Anterior cingulate cortex (tissue), 58 donors: ENCODE data around the gene CDIPT.
"Not testable (repeated sequence)": the region's sequence is repeated elsewhere in the genome, so short reads cannot be mapped to it uniquely, and the experiment has no call there.

Experiments
- DNase-seq, 58 donors: peaks; one replicate each; lab custom pipeline; 2025; lab: John Stamatoyannopoulos, UW

Gene CDIPT, protein sequence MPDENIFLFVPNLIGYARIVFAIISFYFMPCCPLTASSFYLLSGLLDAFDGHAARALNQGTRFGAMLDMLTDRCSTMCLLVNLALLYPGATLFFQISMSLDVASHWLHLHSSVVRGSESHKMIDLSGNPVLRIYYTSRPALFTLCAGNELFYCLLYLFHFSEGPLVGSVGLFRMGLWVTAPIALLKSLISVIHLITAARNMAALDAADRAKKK

DNA sequence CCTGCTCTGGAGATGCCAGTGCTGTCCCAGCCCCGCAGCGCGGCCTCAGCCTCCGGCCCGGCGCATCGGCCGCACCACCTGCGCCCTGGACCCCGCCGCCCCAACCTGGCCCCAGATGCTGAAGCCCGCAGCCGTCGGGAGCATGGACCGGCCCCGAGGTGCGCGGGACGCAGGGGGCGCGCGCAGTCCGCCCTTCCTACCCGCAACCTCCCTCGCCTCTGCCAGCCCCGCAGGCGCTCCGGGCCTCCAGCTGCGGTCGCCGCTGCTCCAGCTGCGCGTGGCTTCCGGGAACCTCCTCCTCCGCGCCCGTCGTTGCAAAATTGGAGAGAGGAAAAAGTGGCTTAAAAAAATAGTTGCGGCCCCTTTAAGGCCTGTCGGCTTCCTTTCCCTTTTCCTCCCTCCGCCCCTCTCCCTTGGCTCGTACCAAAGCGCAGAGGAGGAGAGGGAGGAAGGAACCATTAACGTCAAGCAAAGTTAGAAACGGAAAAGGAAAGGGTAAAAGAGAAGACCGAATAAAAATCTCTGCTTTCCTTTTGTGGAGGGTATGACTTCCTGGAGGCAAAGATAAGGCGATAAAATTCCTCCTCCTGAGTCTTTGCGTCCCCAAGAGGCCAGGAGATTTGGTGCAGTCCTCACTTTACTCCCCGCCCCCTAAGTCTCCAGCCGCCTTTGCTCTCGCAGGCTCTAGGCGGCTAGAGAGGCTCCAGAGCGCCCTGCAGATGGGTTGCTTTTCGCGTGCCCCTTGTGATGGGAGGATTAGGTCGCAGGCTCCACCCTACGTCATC lies at the start of gene CDIPT:
TSS of gene CDIPT (minus strand) at position 343 of the 785 bp plus-strand sequence. CDS start 369 bp downstream, outside the sequence.
- peak; percentile 35 to 97 (median 91) for DNase-seq

DNA sequence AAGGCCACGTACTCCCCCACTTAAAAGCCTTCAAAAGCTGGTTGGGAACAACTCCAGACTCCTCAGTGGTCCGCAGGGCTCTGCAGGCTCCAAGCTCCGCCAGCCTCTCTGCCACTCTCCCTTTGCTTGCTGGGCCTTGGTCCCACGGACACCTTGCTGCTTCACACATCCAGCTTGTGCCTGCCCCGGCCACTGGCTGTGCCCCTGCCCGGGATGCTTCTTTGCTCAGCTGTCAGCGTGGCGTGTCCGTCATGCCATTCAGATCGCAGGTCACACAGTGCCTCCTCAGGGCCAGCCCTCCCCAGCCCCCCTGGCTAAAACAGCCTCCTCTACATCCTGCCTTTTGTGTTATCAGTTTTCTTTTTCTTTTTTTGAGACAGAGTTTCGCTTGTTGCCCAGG lies 49.1 kb upstream of the CDIPT start:
- no peak for DNase-seq

DNA sequence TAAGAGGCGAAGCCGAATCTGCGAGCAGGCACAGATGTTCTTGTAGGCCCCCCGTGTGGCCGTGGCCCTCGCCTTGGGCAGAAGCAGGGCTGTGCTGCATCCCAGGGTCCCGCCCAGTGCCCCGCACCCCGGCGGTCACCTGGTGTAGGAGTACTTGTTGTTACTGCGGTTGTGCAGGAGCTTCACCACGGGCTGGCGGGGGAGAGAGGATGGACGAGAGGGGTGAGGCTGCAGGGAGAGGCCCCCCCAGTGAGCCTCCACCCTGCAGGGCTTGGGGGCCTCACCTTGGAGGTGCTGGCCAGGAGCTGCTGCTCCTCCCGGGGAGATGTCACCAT lies 48.6 kb upstream of the CDIPT start:
- no peak for DNase-seq

DNA sequence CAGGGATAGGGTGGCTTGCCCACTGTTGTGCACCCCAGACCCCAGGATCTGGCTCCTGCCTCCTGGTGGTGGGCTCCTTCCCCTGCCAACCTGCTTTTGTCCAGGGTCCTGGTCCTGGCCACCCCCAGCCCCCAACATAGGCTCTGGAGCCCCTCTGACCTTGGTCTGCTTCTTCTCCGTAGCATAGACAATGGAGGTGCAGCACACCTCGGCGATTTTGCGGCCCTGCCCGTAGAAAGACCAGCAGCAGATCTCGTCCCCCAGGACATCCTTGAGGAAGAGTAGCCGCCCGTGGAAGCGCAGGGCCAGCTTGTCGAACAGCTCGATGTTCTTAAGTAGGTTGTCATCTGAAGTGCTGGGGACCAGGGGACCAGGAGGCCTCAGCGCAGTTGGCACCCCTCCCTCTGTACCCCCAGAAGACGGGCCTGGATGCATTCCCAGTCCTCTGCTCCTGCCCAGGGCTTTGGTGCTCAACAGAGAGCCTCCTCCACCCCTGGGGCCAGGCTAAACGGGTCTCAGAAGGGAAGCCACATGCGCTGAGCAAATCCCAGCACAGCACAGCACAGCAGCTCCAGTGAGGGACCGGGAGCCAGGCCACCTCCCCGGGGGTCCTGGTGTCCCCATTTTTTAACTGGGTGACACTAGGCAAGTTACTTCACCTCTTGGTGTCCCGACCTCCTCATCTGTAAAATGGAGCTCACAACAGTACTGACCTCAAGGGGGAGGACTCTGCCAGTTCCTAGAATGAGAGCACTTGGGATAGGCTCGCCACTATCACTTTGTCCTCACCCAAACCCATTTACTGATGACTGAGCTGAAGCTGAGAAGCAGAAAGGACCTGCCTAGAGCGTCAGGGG lies 48.0 kb upstream of the CDIPT start:
- DNase-seq: no peak

DNA sequence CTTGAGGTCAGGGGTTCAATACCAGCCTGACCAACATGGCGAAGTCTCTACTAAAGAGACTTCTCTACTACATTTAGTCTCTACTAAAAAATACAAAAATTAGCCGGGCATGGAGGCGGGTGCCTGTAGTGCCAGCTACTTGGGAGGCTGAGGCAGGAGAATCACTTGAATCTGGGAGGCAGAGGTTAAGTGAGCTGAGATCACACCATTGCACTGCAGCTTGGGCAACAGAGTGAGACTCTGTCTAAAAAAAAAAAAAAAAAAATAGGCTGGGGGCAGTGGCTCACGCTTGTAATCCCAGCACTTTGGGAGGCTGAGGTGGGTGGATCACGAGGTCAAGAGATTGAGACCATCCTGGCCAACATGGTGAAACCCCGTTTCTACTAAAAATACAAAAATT lies 46.8 kb upstream of the CDIPT start:
- not testable (repeated sequence) for DNase-seq

DNA sequence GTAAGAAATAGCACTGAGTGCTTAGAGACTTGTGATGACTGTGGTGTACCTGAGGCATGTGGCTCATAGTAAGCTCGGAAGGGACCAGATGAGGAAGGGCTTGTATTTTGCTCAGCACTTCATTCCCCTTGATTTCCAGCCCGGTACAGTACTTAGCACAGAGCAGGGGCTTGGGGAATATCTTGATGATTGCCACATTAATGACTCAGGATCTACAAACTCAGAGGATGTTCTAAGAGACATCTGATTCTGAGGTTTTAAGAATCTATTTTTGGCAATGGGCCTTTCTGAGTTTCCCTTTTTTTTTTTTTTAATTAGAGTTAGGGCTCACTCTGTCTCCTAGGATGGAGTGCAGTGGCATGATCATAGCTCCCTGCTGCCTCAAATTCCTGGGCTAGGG lies 46.4 kb upstream of the CDIPT start:
- no peak for DNase-seq

DNA sequence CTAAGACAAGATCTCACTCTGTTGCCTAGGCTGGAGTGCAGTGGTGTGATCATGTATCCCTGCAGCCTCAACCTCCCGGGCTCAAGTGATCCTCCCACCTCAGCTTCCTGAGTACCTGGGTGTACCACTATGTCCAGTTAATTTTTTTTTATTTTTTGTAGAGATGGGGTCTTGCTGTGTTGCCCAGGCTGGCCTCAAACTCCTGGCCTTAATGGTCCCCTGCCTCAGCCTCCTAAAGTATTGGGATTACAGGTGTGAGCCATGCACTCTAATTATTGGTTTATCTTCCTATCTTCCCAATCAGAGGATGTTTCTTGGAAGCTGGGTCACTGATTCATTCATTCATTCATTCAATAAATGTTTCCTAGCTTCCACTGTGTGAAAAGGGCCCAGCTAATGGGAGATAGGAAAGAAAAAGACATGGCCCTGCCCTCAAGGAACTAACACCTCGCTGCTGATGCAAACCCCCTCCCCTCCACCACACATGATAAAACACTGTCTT lies 45.7 kb upstream of the CDIPT start:
- DNase-seq: no peak

DNA sequence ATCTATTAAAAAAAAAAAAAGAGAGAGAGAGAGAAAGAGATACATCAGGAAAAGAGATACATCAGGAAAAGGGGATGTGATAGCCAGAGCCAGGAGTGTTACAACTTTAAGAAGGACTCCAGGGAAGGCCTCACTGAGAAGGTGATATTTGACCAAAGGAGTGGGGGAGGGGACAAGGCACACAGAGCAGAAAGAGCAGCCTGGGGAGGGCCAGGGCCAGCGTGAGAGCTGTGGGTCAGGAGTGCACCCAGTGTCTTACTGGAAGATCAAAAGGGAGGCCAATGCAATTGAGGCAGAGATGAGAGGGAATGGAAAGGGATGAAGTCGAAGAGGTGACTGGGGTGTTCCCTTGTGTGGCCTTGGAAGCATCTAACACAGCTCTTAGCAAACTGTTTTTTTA lies 44.9 kb upstream of the CDIPT start:
- no peak for DNase-seq

DNA sequence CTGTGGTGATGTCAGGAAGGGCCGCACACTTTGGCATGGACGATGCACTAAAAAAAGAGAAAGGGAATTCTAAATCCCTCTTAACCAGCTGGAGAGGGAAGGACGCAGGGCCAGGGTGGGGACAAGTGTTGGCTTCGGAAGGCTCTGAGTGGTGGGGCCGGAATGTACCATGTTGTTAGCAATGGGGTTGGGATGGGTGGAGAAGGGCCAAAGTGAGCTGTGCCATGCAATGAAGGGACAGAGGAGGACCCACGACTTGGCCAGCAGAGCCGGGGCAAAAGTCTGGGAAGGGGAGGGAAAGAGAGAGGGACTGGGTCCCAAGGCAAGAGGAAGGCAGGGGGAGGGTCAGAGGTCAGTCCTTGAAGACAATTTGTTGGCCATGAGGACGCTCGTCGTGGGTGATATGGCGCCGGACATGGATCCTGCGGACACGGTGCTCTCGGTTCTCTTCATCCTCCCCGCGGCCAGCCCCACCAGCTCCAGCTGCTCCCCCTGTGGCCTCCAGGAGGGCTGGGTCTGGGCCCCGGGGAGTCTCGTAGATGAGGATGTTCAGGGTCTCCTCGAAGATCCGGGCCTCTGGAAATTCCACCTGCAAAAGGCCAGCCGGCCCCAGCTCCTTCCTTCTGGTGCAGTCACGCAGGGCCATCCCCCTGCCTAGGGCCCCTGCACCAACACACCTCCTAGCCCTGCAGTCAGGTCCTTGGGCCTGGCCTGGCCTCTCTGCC lies 43.7 kb upstream of the CDIPT start:
- DNase-seq: no peak

DNA sequence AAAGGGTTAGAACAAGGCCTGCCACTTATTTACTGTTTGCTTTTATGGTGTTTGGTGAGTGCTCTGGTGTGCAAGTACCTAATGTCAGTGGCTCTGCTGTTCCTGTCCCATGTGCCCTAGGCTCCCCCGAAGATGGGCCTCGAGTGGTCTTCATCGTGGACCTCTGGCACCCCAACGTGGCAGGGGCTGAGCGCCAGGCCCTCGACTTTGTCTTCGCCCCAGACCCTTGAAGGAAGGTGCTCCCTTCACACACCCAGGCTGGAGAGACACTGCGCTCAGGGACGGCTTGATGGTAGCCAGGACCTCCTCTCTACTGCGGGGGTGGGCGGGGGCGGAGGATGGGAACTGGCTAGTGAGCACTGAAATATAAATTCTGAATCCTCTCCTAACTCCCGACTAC lies 42.6 kb upstream of the CDIPT start:
- no peak for DNase-seq

DNA sequence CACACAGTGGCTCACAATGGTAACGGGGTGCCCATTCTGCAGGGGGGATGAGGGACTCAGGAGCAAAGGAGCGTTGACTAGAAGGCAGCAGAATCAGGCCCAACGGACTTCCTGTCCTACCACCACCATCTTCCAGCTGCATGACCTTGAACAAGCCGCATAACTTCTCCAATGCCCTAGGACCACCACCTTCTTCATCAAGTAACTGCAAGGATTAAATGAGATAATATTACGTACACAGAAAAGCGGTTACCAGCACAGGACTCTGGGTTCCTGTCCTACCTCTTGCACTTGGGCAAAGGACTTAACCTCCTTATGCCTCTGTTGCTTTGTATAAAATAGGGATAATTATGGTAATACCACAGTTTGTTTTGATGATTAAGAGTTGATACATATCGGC lies 41.9 kb upstream of the CDIPT start:
- DNase-seq: no peak

DNA sequence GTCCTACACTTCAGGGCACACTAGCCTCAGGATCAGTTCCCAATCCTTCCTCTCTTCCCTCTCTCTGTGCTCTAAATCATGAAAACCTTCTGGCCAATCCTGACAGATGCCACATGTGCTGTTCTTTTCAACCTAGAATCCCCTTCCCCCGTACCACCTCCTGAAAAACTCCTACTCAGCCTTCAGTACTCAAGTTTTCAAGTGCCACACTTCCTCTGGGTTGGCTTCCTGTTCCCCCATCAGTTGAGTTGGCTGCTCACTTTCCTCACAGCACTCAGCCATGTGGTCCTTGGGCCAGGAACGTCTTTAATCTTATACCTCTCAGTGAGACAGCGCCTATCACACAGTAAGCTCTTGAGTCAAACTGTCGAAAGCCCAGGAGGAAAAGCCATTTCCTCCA lies 40.6 kb upstream of the CDIPT start:
- DNase-seq: no peak

DNA sequence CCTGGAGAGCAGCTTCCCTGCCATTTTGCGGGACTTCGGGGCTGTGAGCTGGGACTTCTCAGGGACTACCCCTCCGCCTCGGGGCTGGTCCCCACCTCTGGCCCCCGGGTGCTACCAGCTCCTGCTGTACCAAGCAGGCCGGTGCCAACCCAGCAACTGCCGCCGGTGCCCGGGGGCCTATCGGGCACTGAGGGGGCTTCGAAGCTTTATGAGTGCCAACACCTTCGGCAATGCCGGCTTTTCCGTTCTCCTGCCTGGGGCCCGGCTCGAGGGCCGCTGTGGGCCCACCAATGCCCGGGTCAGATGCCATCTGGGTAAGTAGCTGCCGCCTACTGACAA lies 38.5 kb upstream of the CDIPT start:
- DNase-seq: no peak

DNA sequence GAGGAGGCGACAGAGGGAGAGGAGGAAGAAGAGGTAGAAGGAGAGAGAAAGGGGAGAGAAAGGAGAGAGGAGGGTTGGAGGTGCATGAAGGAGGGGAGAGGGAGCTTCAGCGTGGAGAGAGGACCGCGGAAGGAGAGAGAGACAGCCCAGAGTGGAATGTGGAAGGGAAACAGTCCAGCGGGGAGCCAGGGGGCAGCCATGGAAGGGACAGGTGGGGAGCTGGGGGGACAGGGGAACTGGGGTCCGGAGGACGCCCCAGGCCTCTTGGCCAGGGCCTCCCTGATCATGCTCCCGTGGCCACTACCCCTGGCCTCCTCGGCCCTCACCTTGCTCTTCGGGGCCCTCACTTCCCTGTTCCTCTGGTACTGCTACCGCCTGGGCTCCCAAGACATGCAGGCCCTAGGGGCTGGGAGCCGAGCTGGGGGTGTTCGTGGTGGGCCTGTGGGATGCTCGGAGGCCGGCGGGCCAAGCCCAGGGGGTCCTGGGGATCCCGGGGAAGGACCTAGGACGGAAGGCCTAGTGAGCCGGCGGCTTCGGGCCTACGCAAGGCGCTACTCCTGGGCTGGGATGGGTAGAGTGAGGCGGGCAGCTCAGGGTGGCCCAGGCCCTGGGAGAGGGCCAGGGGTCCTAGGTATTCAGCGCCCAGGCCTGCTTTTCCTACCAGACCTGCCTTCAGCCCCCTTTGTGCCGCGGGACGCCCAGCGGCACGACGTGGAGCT lies 38.0 kb upstream of the CDIPT start:
- DNase-seq: no peak

DNA sequence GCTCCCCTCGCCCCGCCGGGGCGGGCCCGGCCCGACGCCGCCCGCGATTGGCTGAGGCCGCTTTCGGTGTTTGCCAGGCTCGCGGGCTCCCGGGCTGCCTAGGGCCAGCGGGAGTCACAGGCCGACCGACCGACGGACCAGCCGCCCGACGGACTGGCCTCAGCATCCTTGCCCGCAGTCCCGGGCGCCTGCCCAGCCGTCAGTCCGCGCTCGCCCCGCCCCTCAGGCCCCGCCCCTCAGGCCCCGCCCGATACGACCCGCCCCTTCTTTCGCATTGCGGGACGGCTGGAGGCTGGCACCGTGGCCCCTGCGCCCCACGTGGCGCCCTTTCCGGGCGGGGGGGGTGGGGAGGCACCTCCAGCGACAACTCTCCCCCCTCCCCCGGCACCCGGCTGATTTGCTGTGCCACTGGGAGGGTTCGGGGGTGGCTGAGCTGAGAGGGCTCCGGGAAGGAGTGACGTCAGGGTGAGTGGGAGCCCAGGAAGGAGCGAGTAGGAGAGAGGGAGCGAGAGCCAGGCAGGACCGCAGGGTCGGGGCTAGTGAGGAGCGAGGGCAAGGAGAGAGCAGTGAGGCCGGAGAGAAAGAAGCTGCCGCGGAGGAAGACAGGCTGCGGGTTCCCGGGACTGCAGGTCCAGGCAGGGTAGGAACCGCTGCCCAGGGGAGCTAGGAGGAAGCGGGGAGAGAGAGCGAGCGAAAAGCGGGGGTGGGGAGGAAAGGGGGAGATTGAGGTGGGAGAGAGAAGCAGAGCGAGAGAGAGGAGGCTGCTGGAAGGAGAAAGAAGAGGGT lies 37.3 kb upstream of the CDIPT start, which contains the start of gene ASPHD1:
TSS of gene ASPHD1 (plus strand) at position 387 of the 786 bp plus-strand sequence. CDS start 484 bp downstream, outside the sequence.
- peak in 57 of 58 donors; percentile 54 to 97 (median 86) for DNase-seq

DNA sequence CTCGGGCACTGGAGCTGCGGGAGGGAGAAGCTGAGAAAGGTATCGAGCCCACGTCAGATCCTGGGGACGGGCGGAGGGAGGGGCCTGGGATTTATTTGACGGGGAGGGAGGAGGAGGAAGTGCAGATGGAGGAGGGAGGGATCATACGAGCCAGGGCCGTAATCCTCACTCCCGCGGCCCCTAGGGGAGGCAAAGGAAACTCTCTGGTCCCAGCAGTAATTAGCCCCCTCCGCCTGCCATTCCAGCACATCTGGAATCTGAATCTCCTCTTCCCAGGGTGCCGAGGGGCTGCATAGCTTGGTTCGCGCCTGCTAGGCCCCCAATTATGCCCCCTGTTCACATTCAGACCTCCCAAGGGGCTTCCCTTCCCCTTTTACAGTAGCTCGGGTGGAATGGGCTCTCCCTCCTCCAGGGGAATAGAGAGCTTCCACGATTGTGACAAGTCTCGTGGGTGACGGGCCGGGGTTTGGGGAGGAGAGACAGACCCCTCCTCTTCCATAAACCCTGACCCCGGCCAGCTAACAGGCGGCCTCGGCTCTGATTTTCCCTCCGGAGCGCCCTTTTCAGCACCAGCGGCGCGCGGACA lies 36.6 kb upstream of the CDIPT start, which contains the start of gene SEZ6L2:
TSS of gene SEZ6L2 (minus strand) at position 35 of the 586 bp plus-strand sequence. CDS start 531 bp downstream, outside the sequence.
- peak in 55 of 58 donors; percentile 22 to 89 (median 71) for DNase-seq

DNA sequence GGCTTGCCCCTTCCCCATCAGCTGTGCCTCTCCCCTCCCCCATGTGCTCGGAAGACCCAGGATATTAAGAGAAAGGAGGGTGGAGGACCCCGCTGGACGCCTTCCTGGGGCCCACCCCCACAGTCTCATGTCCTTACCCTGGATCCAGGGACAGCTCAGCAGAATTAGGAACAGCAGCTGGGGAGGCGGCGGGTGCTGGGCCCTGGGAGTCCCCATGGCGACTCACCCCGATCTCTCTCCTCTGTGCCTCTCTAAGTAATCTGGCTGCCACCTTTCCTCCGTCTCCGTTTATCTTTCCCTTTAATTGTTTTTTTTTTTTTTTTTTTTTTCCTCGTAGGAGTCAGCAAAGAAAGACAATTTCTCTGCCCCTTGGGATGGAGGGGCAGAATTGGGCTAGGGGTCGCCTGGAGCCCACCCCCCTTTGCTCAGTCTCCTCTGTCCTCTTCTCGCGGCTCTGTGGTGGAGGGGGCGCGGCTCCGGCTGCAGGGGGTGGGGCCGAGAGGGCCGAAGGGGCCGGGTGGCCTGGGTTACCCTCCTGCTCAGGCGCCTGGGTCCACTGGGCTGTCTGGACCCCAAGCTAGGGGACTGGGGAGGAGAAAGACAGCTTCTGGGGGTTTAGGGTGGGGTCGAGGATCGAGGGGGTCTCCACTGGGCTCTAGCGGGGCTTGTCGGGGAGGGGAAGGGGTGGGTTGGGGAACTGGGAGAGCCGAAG lies 35.9 kb upstream of the CDIPT start:
- DNase-seq: peak in 3 of 58 donors; percentile 14 to 61 (median 50)
